GM19240 (cell line): Measurements from ENCODE around the gene TM6SF1.
"Not testable (repeated sequence)": the region's sequence is repeated elsewhere in the genome, so short reads cannot be mapped to it uniquely, and the experiment has no call there.

Experiments used
- DNase-seq: peaks from one replicate; pipeline ENCODE4 v3.0.0; 2011; ENCODE audit warnings: low spot score; ENCODE audit not compliant: insufficient read length

Gene TM6SF1

DNA sequence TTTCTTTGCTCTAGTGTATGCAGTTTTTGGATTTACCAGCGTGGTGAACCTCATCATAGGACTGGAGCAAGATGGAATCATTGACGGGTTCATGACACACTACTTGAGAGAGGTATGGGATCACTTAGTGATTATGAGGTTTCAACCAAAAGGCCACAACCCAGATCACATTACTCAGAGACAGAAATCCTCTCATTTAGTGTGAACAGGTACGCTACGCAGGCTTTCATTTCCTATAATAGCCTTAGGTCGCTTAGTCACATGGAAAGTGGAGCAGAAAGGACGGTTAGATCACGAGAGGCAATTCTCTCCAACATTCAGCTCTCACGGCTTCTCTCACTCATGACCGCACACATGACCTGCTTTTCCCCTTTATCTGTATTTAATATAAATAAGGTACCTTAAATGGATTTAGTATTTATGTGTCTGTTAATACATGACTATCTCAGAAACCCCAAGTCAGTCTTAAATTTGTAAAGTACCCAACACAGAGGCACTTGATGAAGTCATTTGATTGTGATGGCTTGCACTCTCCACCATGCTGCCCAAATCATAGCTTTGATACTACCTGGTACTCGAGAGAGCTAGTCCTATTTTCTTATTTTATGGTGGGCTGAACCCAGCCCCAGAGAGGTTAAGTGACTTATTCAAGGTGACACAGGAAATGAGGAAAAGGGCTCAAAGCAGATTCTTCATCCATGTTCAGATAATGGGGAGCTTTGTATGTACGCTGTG is 8.6 kb downstream of the TM6SF1 start:
- no peak for DNase-seq

DNA sequence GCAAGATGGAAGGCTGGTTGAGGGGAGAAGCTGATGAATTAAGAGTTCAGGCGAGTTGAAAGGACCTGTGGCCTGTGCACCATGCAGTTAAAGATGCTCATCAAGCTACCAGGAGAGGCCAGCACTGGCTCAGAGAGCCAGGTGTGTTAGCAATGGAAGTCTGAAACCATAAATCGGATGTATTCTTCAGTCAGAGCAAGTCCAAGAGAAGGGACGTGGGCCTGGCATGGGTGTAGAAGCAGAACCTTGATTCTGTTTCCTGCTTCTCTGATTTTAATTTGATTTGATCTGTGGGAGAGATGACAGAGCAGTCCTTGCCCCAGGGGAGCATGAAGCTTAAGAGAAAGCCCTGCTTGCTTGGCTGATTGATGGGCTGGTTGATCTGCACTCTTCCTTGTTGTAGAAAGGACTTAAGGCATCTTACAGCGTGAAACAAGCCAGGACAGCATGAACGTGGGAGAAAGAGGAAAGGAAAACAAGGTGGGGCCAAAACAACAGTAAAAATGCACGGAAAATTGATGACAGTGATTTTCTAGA is 10.9 kb downstream of the TM6SF1 start:
- no peak for DNase-seq

DNA sequence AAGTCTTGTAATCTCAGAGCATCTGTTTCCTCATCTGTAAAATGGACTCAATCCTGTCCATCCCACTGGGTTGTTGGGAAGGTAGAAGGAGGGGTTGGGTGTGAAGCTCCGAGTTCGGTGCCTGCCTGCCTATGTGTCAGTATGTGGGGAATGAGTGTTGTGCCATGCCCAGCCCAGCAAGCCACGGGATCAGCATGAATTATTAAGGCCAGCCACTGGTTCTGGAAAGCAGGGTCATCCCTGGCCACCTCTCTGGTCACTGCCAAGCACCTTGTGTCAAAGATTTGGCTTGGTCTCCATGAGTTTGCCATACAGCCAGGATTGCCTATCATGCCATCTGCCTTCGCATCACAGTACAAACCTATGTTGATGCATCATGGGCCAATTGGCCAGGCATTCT is 11.5 kb downstream of the TM6SF1 start:
- DNase-seq: no peak

DNA sequence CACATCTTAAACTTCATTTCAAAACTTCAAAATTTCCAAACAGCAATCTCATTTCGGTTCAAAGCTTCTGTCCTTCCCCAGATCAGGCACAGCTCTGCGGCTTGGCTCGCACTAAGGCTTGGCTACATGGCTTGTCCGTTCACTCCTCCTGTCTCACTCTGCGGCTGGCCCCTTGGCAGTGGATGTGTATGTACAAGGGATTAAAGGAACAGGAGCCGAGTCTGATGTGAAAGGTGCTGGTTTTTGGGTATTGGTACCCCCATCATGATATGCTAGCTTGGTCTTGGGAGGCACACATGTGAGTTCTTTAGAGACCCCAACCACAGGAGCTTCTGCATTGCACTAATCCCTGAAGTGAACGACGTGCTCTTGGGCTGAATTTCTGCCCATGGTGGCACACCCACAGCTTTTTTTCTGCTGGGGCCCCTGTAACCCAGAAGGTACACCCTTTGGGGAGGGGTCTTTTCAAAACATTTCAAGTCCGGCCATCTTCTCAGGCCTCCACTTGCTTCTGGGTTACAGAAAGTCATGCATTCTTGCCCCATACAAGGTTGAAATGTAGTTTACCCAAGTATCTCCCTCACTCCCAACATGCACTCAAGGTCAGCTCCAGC is 12.6 kb downstream of the TM6SF1 start:
- no peak for DNase-seq

DNA sequence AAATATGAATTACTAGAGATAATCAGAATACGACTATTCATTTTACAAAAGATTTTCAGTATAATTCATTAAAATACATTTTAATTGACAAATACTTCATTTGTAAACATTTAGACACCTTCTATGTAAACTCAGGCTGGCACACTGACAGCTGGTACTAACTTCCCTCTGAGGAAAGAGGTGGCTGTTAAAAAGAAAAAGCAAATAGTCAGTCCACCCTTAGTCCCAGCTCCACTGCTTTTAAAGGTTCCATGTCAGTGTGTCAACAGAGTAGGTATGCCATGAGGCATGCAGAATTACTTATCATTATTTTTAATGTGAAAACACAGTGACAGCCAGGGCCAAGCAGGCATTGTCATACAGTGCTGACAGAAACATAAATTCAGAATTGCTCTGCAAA is 16.1 kb downstream of the TM6SF1 start:
- DNase-seq: no peak

GRCh38 chr15:83127547-83128150 is 20.2 kb downstream of the TM6SF1 start:
- no peak for DNase-seq

GRCh38 chr15:83129791-83130190 is 22.3 kb downstream of the TM6SF1 start:
- no peak for DNase-seq

- no peak for DNase-seq
These were observed 25.5 kb downstream of the TM6SF1 start for GRCh38 chr15:83132861-83133523.

DNA sequence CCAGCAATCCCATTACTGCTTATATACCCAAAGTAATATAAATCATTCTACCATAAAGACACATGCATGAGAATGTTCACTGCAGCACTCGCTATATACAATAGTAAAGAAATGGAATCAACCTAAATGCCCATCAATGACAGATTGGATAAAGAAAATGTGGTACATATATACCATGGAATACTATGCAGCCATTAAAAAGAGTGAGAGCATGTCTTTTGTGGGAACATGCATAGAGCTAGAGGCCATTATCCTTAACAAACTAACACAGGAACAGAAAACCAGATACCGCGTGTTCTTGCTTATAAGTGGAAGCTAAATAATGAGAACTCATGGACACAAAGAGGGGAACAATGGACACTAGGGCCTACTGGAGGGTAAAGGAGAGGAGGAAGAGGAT is 34.7 kb downstream of the TM6SF1 start:
- DNase-seq: not testable (repeated sequence)

DNA sequence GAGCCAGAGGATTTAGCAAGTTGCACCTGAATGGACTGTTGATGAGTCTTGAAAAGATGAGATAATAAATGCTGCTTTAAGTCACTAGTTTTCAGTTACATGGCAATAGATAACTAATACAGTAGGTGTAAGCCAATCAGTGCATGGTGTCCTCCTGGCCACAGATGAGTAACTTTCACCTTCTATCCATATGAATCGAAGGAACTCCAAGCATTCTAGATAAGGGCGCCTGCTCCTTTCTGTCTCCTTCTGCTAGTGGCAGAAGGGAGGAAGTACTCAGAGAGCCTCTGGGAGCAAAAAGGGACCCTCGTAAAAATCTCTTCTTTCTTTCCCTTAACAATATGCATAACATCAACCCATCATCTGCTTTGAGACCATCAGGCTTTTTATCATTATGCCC is 37.3 kb downstream of the TM6SF1 start:
- no peak for DNase-seq

DNA sequence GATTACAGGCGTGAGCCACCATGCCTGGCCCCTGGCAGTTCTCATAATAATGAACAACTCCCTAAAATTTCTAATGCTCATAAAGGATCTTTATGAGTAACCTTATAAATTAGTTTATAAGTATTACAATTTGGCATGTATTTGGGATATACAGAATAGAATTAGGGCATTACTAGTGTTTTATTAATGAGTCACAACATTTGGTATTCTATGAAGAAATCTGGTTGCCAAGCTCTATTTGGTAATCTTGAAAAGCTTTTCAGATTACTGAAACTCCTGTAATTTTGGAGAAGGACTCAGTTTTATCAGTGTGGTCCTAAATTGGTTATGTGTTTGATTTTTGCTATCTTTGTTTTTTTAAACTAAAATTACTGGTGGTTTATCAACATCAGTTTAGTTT is 45.8 kb downstream of the TM6SF1 start:
- DNase-seq: no peak

- no peak for DNase-seq
These were observed 48.5 kb downstream of the TM6SF1 start for GRCh38 chr15:83155942-83156341.

- no peak for DNase-seq
These were observed 50.9 kb downstream of the TM6SF1 start for GRCh38 chr15:83158393-83158792.

- DNase-seq: no peak
These were observed 53.3 kb downstream of the TM6SF1 start for GRCh38 chr15:83160741-83161140.

DNA sequence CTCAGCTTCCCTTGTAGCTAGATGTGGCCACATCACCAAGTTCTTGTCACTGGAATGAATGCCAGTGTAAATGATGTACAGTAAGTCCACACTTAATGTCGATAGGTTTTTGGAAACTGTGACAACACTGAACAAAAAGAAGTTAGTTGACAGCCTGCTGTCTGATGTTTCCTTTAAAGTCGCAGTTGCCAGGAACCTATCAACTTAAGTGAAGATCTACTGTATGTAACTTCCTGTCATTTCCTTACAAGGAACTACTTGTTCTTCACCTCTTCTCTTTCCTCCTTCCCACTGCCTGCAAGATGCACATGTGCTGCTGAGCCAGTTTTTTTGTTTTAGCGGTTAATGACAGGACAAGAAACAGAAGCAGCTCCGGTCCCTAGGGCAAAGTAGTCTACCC is 55.6 kb downstream of the TM6SF1 start:
- DNase-seq: no peak

- no peak for DNase-seq
These were observed 56.8 kb downstream of the TM6SF1 start for GRCh38 chr15:83164111-83164770.

GRCh38 chr15:83164771-83165404 is 57.4 kb downstream of the TM6SF1 start:
- DNase-seq: no peak

DNA sequence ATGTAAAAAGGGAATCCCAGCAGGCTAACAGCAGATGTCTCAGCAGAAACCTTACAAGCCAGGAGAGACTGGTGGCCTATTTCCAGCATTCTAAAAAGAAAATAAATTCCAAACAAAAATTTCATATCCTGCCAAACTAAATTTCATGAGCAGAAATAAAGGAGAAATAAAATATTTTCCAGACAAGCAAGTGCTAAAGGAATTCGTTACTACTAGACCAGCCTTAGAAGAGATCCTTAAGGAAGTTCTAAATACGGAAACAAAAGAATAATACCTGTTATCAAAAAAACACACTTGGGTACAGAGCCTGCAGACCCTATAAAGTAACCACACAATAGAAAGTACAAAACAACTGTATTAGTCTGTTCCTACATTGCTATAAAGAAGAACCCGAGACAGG is 58.8 kb downstream of the TM6SF1 start:
- DNase-seq: no peak

- DNase-seq: no peak
These were observed 59.4 kb downstream of the TM6SF1 start for GRCh38 chr15:83166830-83167229.

- not testable (repeated sequence) for DNase-seq
These were observed 62.1 kb downstream of the TM6SF1 start for GRCh38 chr15:83169576-83169975.
